ENCODE results near the gene SLC27A2. TPM values are rescaled to one million over a fixed set of nuclear protein-coding genes. Genes with fewer than 3 reads are reported as not detected.

The SLC27A2 gene
- total and polyA plus RNA-seq, 7 donors: 0.01 to 0.04 TPM; not detected in 5

DNA sequence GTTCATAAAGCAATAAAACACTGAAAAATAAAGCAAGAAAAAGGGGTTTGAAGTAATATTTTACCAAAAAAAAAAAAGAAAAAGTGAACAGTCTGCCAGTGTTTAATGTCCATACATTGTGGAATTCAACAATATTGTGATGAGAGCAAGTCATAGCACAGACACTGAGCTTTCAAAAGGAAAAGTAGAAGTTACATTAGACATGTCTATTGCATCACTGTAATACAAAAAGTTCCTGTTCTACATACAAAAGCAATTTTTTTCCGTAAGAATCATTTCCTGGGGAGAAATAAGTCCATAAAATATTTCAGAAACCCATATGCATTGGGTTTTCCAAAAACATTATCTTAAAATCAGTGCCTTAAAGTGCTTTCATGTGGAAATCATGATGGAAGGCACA is 95.4 kb downstream of the SLC27A2 start:
- WGBS, 3 donors: 86 to 90% (median 89%) methylated on average over 1 of the region's 1 CpG
- TF ChIP-seq, protein P1, sequence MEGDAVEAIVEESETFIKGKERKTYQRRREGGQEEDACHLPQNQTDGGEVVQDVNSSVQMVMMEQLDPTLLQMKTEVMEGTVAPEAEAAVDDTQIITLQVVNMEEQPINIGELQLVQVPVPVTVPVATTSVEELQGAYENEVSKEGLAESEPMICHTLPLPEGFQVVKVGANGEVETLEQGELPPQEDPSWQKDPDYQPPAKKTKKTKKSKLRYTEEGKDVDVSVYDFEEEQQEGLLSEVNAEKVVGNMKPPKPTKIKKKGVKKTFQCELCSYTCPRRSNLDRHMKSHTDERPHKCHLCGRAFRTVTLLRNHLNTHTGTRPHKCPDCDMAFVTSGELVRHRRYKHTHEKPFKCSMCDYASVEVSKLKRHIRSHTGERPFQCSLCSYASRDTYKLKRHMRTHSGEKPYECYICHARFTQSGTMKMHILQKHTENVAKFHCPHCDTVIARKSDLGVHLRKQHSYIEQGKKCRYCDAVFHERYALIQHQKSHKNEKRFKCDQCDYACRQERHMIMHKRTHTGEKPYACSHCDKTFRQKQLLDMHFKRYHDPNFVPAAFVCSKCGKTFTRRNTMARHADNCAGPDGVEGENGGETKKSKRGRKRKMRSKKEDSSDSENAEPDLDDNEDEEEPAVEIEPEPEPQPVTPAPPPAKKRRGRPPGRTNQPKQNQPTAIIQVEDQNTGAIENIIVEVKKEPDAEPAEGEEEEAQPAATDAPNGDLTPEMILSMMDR (IDR thresholded peaks at IDR 0.05): no peak

DNA sequence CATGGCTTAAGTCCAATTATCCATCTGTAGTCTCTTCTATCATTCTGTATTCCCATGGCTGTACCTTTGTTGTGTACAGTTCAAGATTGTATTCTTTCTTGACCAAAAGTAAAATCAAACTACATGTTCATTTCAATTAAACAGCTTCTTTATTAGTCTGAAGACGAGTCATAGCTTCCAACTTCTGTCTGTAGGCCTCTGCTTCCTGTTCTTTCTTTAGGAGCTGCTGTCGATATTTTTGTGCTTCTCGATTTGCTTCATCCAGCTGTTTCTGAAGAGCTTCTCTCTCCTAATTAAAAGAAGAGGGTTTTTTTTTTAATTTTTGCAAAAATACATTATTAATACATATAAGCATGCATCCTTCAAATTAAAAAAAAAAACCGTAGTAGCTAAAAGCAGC is 96.5 kb downstream of the SLC27A2 start:
- Histone ChIP-seq H3K9me3 (no peaks in the 10 kb centered on the region), H3K27me3 (ENCODE audit: insufficient read depth in 3 of 3, low read length in 2 of 3) (no peaks in the 10 kb centered on the region), H3K4me1 (no peaks in the 10 kb centered on the region), H3K27ac (no peak overlapping the region), H3K36me3 (ENCODE audit: insufficient read depth in 1 of 2, low read depth in 1 of 2) (peaks cover 0 to 24% of the 10 kb centered on the region in 2 donors), H3K4me3 (no peak overlapping the region)
- WGBS, 3 donors: 87 to 90% (median 88%) methylated on average over 4 of the region's 4 CpGs
- ATAC-seq (no peak), DNase-seq (no peak)
- TF ChIP-seq, protein P1 (IDR thresholded peaks at IDR 0.05): no peak
- intact Hi-C loops (cut with DNase I): loop anchor here in 1 of 2 donors (10.0 kb wide), 1 partner anchor 56 kb away; no protein-coding TSS in a partner anchor

More for the DNA sequence above, 95.4 kb downstream of the SLC27A2 start:
- intact Hi-C loops (cut with DNase I): loop anchor here in 1 of 2 donors (10.0 kb wide), 1 partner anchor 57 kb away; no protein-coding TSS in a partner anchor
- Histone ChIP-seq H3K9me3 (no peaks in the 10 kb centered on the region), H3K27ac (no peak overlapping the region), H3K27me3 (ENCODE audit: insufficient read depth in 3 of 3, low read length in 2 of 3) (no peaks in the 10 kb centered on the region), H3K4me3 (no peak overlapping the region), H3K4me1 (no peaks in the 10 kb centered on the region), H3K36me3 (ENCODE audit: insufficient read depth in 1 of 2, low read depth in 1 of 2) (peaks cover 0 to 24% of the 10 kb centered on the region in 2 donors)
- DNase-seq (no peak), ATAC-seq (no peak)

DNA sequence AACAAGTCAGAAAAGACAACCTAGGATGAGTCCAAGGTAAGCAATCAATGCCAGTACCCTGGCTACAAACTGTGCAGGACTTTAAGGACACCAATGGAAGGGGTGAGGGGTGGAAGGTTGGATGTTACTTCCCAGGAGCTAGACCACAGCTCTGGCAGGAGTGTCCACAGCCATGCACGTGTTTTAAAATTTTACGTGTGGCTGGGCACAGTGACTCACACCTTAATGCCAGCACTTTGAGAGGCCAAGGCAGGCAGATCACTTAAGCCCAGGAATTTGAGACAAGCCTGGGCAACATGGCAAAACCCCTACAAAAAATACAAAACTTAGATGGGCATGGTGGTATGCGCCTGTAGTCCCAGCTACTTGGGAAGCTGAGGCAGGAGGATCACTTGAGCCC is 98.3 kb downstream of the SLC27A2 start:
- no peak for DNase-seq
- ATAC-seq: no peak
- TF ChIP-seq, protein P1 (IDR thresholded peaks at IDR 0.05): no peak
- Histone ChIP-seq H3K36me3 (ENCODE audit: insufficient read depth in 1 of 2, low read depth in 1 of 2) (peaks cover 0 to 39% of the 10 kb centered on the region in 2 donors), H3K27ac (no peak overlapping the region), H3K27me3 (ENCODE audit: insufficient read depth in 3 of 3, low read length in 2 of 3) (no peaks in the 10 kb centered on the region), H3K9me3 (no peaks in the 10 kb centered on the region), H3K4me3 (no peak overlapping the region), H3K4me1 (no peaks in the 10 kb centered on the region)
- WGBS, 3 donors: 90 to 95% (median 94%) methylated on average over 3 of the region's 3 CpGs
- intact Hi-C loops (cut with DNase I): no loop called here

DNA sequence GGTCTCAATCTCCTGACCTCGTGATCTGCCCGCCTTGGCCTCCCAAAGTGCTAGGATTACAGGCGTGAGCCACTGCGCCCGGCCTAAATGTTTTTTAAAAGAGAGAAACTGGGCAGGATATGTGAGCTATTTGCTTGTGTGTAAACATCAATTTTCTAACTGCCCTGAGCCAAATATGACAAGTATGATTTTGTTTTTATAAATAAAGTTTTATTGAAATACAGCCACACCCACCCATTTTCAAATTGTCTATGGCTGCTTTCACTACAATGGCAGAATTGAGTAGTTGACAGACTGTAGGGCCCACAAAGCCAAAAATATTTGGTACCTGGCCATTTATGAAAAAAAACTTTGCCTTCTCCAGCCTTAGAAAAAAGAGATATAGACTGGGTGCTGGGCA is 99.4 kb downstream of the SLC27A2 start:
- H3K4me1 ChIP-seq: no peaks in the 10 kb centered on the region
- 75 to 95% (median 76%) methylated on average over 4 to 5 of the region's 5 CpGs for WGBS, 3 donors
- no peak overlapping the region for H3K27ac ChIP-seq
- H3K27me3 ChIP-seq (ENCODE audit: insufficient read depth in 3 of 3, low read length in 2 of 3): no peaks in the 10 kb centered on the region
- TF ChIP-seq, protein P1 (IDR thresholded peaks at IDR 0.05): no peak
- no peak for DNase-seq
- no peaks in the 10 kb centered on the region for H3K9me3 ChIP-seq
- intact Hi-C loops (cut with DNase I): no loop called here
- no peak for ATAC-seq
- H3K4me3 ChIP-seq: no peak overlapping the region
- H3K36me3 ChIP-seq (ENCODE audit: insufficient read depth in 1 of 2, low read depth in 1 of 2): peaks cover 0 to 50% of the 10 kb centered on the region in 2 donors

Other genes starting within 250 kb of the SLC27A2 start
- gene ATP8B4, start 63.0 kb upstream of the SLC27A2 start, total RNA-seq: 1 to 10 TPM; 1.0 to 2.2 (median 1.5) TPM
- gene ATP8B4, start 63.0 kb upstream of the SLC27A2 start, polyA plus RNA-seq: under 1 TPM; 0.25 to 0.31 (median 0.29) TPM
- gene HDC, start 83.5 kb downstream of the SLC27A2 start, total RNA-seq: under 1 TPM; 0.34 to 0.97 (median 0.40) TPM
- gene HDC, start 83.5 kb downstream of the SLC27A2 start, polyA plus RNA-seq: under 1 TPM; 0.03 to 0.20 (median 0.18) TPM
- 10 to 100 TPM in 2 of 4 donors, 1 to 10 TPM in 2; 5.1 to 16.7 (median 9.3) TPM for gene GABPB1, start 173.0 kb downstream of the SLC27A2 start, total RNA-seq
- 1 to 10 TPM; 5.0 to 6.6 (median 5.4) TPM for gene GABPB1, start 173.0 kb downstream of the SLC27A2 start, polyA plus RNA-seq
- 10 to 100 TPM; 28.8 to 42.9 (median 34.8) TPM for gene USP8, start 242.2 kb downstream of the SLC27A2 start, total RNA-seq
- gene USP8, start 242.2 kb downstream of the SLC27A2 start, polyA plus RNA-seq: 10 to 100 TPM; 16.9 to 40.5 (median 22.9) TPM